ENCODE data around the gene GFAP. TPM values are rescaled to one million over a fixed set of nuclear protein-coding genes. Genes with fewer than 3 reads are reported as not detected.

Gene GFAP
- total and polyA plus RNA-seq, 4 donors = 1.4 to 17.6 (median 5.1) TPM

GRCh38 chr17:44926821-44927525, 11.7 kb upstream of the GFAP start:
- DNase-seq = peak in 1 of 2 donors; percentile 38
- ATAC-seq (ENCODE audit: low FRiP score) = no peak
- WGBS, 2 donors = 90 to 93% methylated on average over 15 of the region's 15 CpGs
- Histone ChIP-seq H3K9me3 (ENCODE audit: control insufficient read depth, low read length) (no peaks in the 10 kb centered on the region), H3K27me3 (ENCODE audit: control insufficient read depth in 1 of 2, insufficient read depth in 2 of 2, low read length in 1 of 2) (no peaks in the 10 kb centered on the region), H3K4me3 (ENCODE audit: low read length in 2 of 2) (no peak overlapping the region), H3K27ac (ENCODE audit: low read depth in 1 of 2, low read length in 2 of 2) (no peak overlapping the region), H3K36me3 (ENCODE audit: control insufficient read depth in 1 of 2, insufficient read depth in 2 of 2, low read length in 1 of 2) (no peaks in the 10 kb centered on the region), H3K4me1 (ENCODE audit: control insufficient read depth in 1 of 2, insufficient read depth in 2 of 2, low read length in 2 of 2) (no peaks in the 10 kb centered on the region)
- intact Hi-C loops (cut with DNase I) = no loop called here

- no peaks in the 10 kb centered on the region for H3K36me3 ChIP-seq (ENCODE audit: control insufficient read depth in 1 of 2, insufficient read depth in 2 of 2, low read length in 1 of 2)
- no peak overlapping the region for H3K4me3 ChIP-seq (ENCODE audit: low read length in 2 of 2)
- H3K27ac ChIP-seq (ENCODE audit: low read depth in 1 of 2, low read length in 2 of 2) = no peak overlapping the region
- no peaks in the 10 kb centered on the region for H3K9me3 ChIP-seq (ENCODE audit: control insufficient read depth, low read length)
- whole genome bisulfite sequencing, 2 donors = 96% methylated on average over 18 of the region's 18 CpGs
- no peaks in the 10 kb centered on the region for H3K27me3 ChIP-seq (ENCODE audit: control insufficient read depth in 1 of 2, insufficient read depth in 2 of 2, low read length in 1 of 2)
- intact Hi-C loops (cut with DNase I) = no loop called here
- ATAC-seq (ENCODE audit: low FRiP score) (no peak), DNase-seq (peak in 1 of 2 donors; percentile 57)
- no peaks in the 10 kb centered on the region for H3K4me1 ChIP-seq (ENCODE audit: control insufficient read depth in 1 of 2, insufficient read depth in 2 of 2, low read length in 2 of 2)
Observed at GRCh38 chr17:44925731-44926697, 10.7 kb upstream of the GFAP start.

- Histone ChIP-seq H3K4me1 (ENCODE audit: control insufficient read depth in 1 of 2, insufficient read depth in 2 of 2, low read length in 2 of 2) (no peaks in the 10 kb centered on the region), H3K27ac (ENCODE audit: low read depth in 1 of 2, low read length in 2 of 2) (no peak overlapping the region), H3K27me3 (ENCODE audit: control insufficient read depth in 1 of 2, insufficient read depth in 2 of 2, low read length in 1 of 2) (no peaks in the 10 kb centered on the region), H3K36me3 (ENCODE audit: control insufficient read depth in 1 of 2, insufficient read depth in 2 of 2, low read length in 1 of 2) (no peaks in the 10 kb centered on the region), H3K9me3 (ENCODE audit: control insufficient read depth, low read length) (no peaks in the 10 kb centered on the region), H3K4me3 (ENCODE audit: low read length in 2 of 2) (no peak overlapping the region)
- DNase-seq (peak; percentile 18 to 66), ATAC-seq (ENCODE audit: low FRiP score) (no peak)
- WGBS, 2 donors = 90 to 92% methylated on average over 9 of the region's 9 CpGs
- intact Hi-C loops (cut with DNase I) = loop anchor here in 1 of 2 donors (5.0 kb wide), 1 partner anchor 178 kb away; no protein-coding TSS in a partner anchor
Observed at GRCh38 chr17:44924107-44924544, 8.8 kb upstream of the GFAP start.

- H3K4me1 ChIP-seq (ENCODE audit: control insufficient read depth in 1 of 2, insufficient read depth in 2 of 2, low read length in 2 of 2) = no peaks in the 10 kb centered on the region
- intact Hi-C loops (cut with DNase I) = loop anchor here in 1 of 2 donors (5.0 kb wide), 1 partner anchor 179 kb away; no protein-coding TSS in a partner anchor
- H3K27ac ChIP-seq (ENCODE audit: low read depth in 1 of 2, low read length in 2 of 2) = no peak overlapping the region
- H3K4me3 ChIP-seq (ENCODE audit: low read length in 2 of 2) = no peak overlapping the region
- H3K9me3 ChIP-seq (ENCODE audit: control insufficient read depth, low read length) = no peaks in the 10 kb centered on the region
- 85 to 87% methylated on average over 19 of the region's 19 CpGs for WGBS, 2 donors
- no peaks in the 10 kb centered on the region for H3K27me3 ChIP-seq (ENCODE audit: control insufficient read depth in 1 of 2, insufficient read depth in 2 of 2, low read length in 1 of 2)
- DNase-seq = peak; percentile 30 to 55
- H3K36me3 ChIP-seq (ENCODE audit: control insufficient read depth in 1 of 2, insufficient read depth in 2 of 2, low read length in 1 of 2) = no peaks in the 10 kb centered on the region
- no peak for ATAC-seq (ENCODE audit: low FRiP score)
Observed at GRCh38 chr17:44922746-44923470, 7.6 kb upstream of the GFAP start.

- Histone ChIP-seq H3K4me3 (ENCODE audit: low read length in 2 of 2) (no peak overlapping the region), H3K4me1 (ENCODE audit: control insufficient read depth in 1 of 2, insufficient read depth in 2 of 2, low read length in 2 of 2) (no peaks in the 10 kb centered on the region), H3K27me3 (ENCODE audit: control insufficient read depth in 1 of 2, insufficient read depth in 2 of 2, low read length in 1 of 2) (no peaks in the 10 kb centered on the region), H3K36me3 (ENCODE audit: control insufficient read depth in 1 of 2, insufficient read depth in 2 of 2, low read length in 1 of 2) (no peaks in the 10 kb centered on the region), H3K9me3 (ENCODE audit: control insufficient read depth, low read length) (no peaks in the 10 kb centered on the region), H3K27ac (ENCODE audit: low read depth in 1 of 2, low read length in 2 of 2) (no peak overlapping the region)
- 92% methylated on average over 6 of the region's 6 CpGs for WGBS, 2 donors
- DNase-seq = peak in 1 of 2 donors; percentile 34
- intact Hi-C loops (cut with DNase I) = loop anchor here in 1 of 2 donors (5.0 kb wide), 1 partner anchor 180 kb away; no protein-coding TSS in a partner anchor
- no peak for ATAC-seq (ENCODE audit: low FRiP score)
Observed at GRCh38 chr17:44922136-44922535, 6.8 kb upstream of the GFAP start.

GRCh38 chr17:44921122-44921882, 6.0 kb upstream of the GFAP start:
- Histone ChIP-seq H3K4me3 (ENCODE audit: low read length in 2 of 2) (no peak overlapping the region), H3K9me3 (ENCODE audit: control insufficient read depth, low read length) (no peaks in the 10 kb centered on the region), H3K27me3 (ENCODE audit: control insufficient read depth in 1 of 2, insufficient read depth in 2 of 2, low read length in 1 of 2) (no peaks in the 10 kb centered on the region), H3K27ac (ENCODE audit: low read depth in 1 of 2, low read length in 2 of 2) (no peak overlapping the region), H3K4me1 (ENCODE audit: control insufficient read depth in 1 of 2, insufficient read depth in 2 of 2, low read length in 2 of 2) (no peaks in the 10 kb centered on the region), H3K36me3 (ENCODE audit: control insufficient read depth in 1 of 2, insufficient read depth in 2 of 2, low read length in 1 of 2) (no peaks in the 10 kb centered on the region)
- WGBS, 2 donors = 83 to 85% methylated on average over 11 of the region's 11 CpGs
- DNase-seq (peak in 1 of 2 donors; percentile 62), ATAC-seq (ENCODE audit: low FRiP score) (no peak)
- intact Hi-C loops (cut with DNase I) = loop anchor here in 1 of 2 donors (5.0 kb wide), 1 partner anchor 181 kb away; no protein-coding TSS in a partner anchor

- 63 to 69% methylated on average over 7 of the region's 7 CpGs for WGBS, 2 donors
- intact Hi-C loops (cut with DNase I) = loop anchor here (1.0 to 5.0 kb wide), 3 partner anchors 101 to 182 kb away; no protein-coding TSS in a partner anchor
- no peaks in the 10 kb centered on the region for H3K4me1 ChIP-seq (ENCODE audit: control insufficient read depth in 1 of 2, insufficient read depth in 2 of 2, low read length in 2 of 2)
- no peak overlapping the region for H3K4me3 ChIP-seq (ENCODE audit: low read length in 2 of 2)
- no peaks in the 10 kb centered on the region for H3K9me3 ChIP-seq (ENCODE audit: control insufficient read depth, low read length)
- no peaks in the 10 kb centered on the region for H3K36me3 ChIP-seq (ENCODE audit: control insufficient read depth in 1 of 2, insufficient read depth in 2 of 2, low read length in 1 of 2)
- no peak overlapping the region for H3K27ac ChIP-seq (ENCODE audit: low read depth in 1 of 2, low read length in 2 of 2)
- peak in 1 of 2 donors; percentile 51 for DNase-seq
- no peak for ATAC-seq (ENCODE audit: low FRiP score)
- H3K27me3 ChIP-seq (ENCODE audit: control insufficient read depth in 1 of 2, insufficient read depth in 2 of 2, low read length in 1 of 2) = no peaks in the 10 kb centered on the region
Observed at GRCh38 chr17:44920565-44920940, 5.3 kb upstream of the GFAP start.
